ENCODE measurements around the gene CD40LG. TPM values are rescaled to one million over a fixed set of nuclear protein-coding genes. Genes with fewer than 3 reads are reported as not detected.

Gene CD40LG
- total and polyA plus RNA-seq, 8 donors = 0.18 to 0.76 (median 0.30) TPM; not detected in 5

- WGBS, 5 donors = 70 to 83% (median 80%) methylated on average over 5 to 6 of the region's 6 CpGs
- no peak for DNase-seq
- Histone ChIP-seq H3K27ac (no peak overlapping the region), H3K9me3 (no peaks in the 10 kb centered on the region), H3K4me1 (no peaks in the 10 kb centered on the region), H3K27me3 (peaks cover 0 to 7% (median 0%) of the 10 kb centered on the region in 3 donors), H3K36me3 (no peaks in the 10 kb centered on the region), H3K4me3 (no peak overlapping the region)
- intact Hi-C loops (cut with DNase I; ENCODE audit: low total_unique reads) = no loop called here
- TF ChIP-seq POLR2A (IDR thresholded peaks at IDR 0.05) (no peak), EP300 (IDR thresholded peaks at IDR 0.05) (no peak), POLR2AphosphoS5 (IDR thresholded peaks at IDR 0.05) (no peak), CTCF (IDR thresholded peaks at IDR 0.05) (no peak)
Observed at GRCh38 chrX:136635235-136635634, 12.7 kb upstream of the CD40LG start.

- intact Hi-C loops (cut with DNase I; ENCODE audit: low total_unique reads) = no loop called here
- H3K4me1 ChIP-seq = no peaks in the 10 kb centered on the region
- peaks cover 0 to 7% (median 0%) of the 10 kb centered on the region in 3 donors for H3K27me3 ChIP-seq
- H3K36me3 ChIP-seq = no peaks in the 10 kb centered on the region
- no peaks in the 10 kb centered on the region for H3K9me3 ChIP-seq
- H3K27ac ChIP-seq = no peak overlapping the region
- H3K4me3 ChIP-seq = no peak overlapping the region
- TF ChIP-seq POLR2A (IDR thresholded peaks at IDR 0.05) = no peak
- no peak for TF ChIP-seq POLR2AphosphoS5 (IDR thresholded peaks at IDR 0.05)
- TF ChIP-seq EP300 (IDR thresholded peaks at IDR 0.05) = no peak
- TF ChIP-seq CTCF (IDR thresholded peaks at IDR 0.05) = no peak
- no peak for DNase-seq
- WGBS, 5 donors = 7 to 23% (median 16%) methylated on average over 2 to 3 of the region's 3 CpGs
Observed at GRCh38 chrX:136636121-136636520, 11.8 kb upstream of the CD40LG start.

GRCh38 chrX:136639506-136640176, 8.3 kb upstream of the CD40LG start:
- 63 to 74% (median 69%) methylated on average over 7 to 8 of the region's 8 CpGs for WGBS, 5 donors
- no peak overlapping the region for H3K27ac ChIP-seq

GRCh38 chrX:136643243-136643642, 4.7 kb upstream of the CD40LG start:
- Histone ChIP-seq H3K36me3 (no peaks in the 10 kb centered on the region), H3K4me1 (no peaks in the 10 kb centered on the region), H3K27me3 (no peaks in the 10 kb centered on the region), H3K9me3 (peaks cover 0 to 6% (median 0%) of the 10 kb centered on the region in 4 donors), H3K4me3 (no peak overlapping the region), H3K27ac (no peak overlapping the region)
- 40 to 72% (median 60%) methylated on average over 1 of the region's 1 CpG for WGBS, 5 donors
- DNase-seq = no peak
- TF ChIP-seq CTCF (IDR thresholded peaks at IDR 0.05) (no peak), EP300 (IDR thresholded peaks at IDR 0.05) (no peak), POLR2A (IDR thresholded peaks at IDR 0.05) (no peak), POLR2AphosphoS5 (IDR thresholded peaks at IDR 0.05) (no peak)
- intact Hi-C loops (cut with DNase I; ENCODE audit: low total_unique reads) = no loop called here

More at GRCh38 chrX:136639506-136640176, 8.3 kb upstream of the CD40LG start:
- no peak for DNase-seq
- TF ChIP-seq EP300 (IDR thresholded peaks at IDR 0.05) (no peak), CTCF (IDR thresholded peaks at IDR 0.05) (no peak), POLR2AphosphoS5 (IDR thresholded peaks at IDR 0.05) (no peak), POLR2A (IDR thresholded peaks at IDR 0.05) (no peak)
- intact Hi-C loops (cut with DNase I; ENCODE audit: low total_unique reads) = no loop called here
- Histone ChIP-seq H3K4me1 (no peaks in the 10 kb centered on the region), H3K9me3 (no peaks in the 10 kb centered on the region), H3K27me3 (peaks cover 0 to 7% (median 0%) of the 10 kb centered on the region in 3 donors), H3K4me3 (no peak overlapping the region), H3K36me3 (no peaks in the 10 kb centered on the region)
